Lower leg skin (tissue), 3 donors: Measurements from ENCODE around the gene ALG1.
"Not testable (repeated sequence)": the region's sequence is repeated elsewhere in the genome, so short reads cannot be mapped to it uniquely, and the experiment has no call there.

Experiments used
- CTCF ChIP-seq, 3 donors: fragments of 450-650 bp; IDR thresholded peaks; one replicate each; pipeline ENCODE4 v1.5.1; 2016; ENCODE audit warnings: antibody characterized with exemption in 3 of 3, mild to moderate bottlenecking in 3 of 3, moderate library complexity in 2 of 3
- POLR2A ChIP-seq, 2 donors: fragments of 450-650 bp; IDR thresholded peaks; one replicate each; pipeline ENCODE4 v1.6.1; 2016 to 2017; ENCODE audit warnings: antibody characterized with exemption in 2 of 2, mild to moderate bottlenecking in 1 of 2, moderate library complexity in 1 of 2

GRCh38 chr16:5105039-5105438 is 33.4 kb downstream of the ALG1 start:
- TF ChIP-seq CTCF, POLR2A (IDR thresholded peaks at IDR 0.05): not testable (repeated sequence)
